Activated naive CD4-positive, alpha-beta T cell treated with anti-CD3 and anti-CD28 coated beads, Interleukin-2, amount 10 ng/mL, durations not matched to agents 7 days and 5 days (primary cell): ENCODE measurements around the gene PRSS57.
"Not testable (repeated sequence)": the region's sequence is repeated elsewhere in the genome, so short reads cannot be mapped to it uniquely, and the experiment has no call there.

Experiments
- CTCF ChIA-PET: fragments of 350-600 bp; sonication (Branson Sonifier 250); formaldehyde crosslinking; loops from one replicate; lab custom pipeline; 2021; ENCODE audit warnings: antibody characterized with exemption; lab: Charles Lee
- DNase-seq: peaks from one replicate; pipeline ENCODE4 v3.0.0-alpha.2; 2020
- H3K27ac Mint-ChIP-seq: one replicate; pipeline ENCODE4 v1.8.0; 2021; ENCODE audit warnings: mild to moderate bottlenecking, moderate library complexity, mixed read lengths
- H3K27me3 Mint-ChIP-seq: one replicate; pipeline ENCODE4 v1.8.0; 2021; ENCODE audit warnings: mild to moderate bottlenecking, mixed read lengths
- H3K36me3 Mint-ChIP-seq: one replicate; pipeline ENCODE4 v1.8.0; 2021; ENCODE audit warnings: mixed read lengths
- H3K4me1 Mint-ChIP-seq: one replicate; pipeline ENCODE4 v1.8.0; 2021; ENCODE audit warnings: mixed read lengths
- H3K4me3 Mint-ChIP-seq: one replicate; pipeline ENCODE4 v1.8.0; 2021; ENCODE audit warnings: mild to moderate bottlenecking, moderate library complexity, mixed read lengths
- H3K9me3 Mint-ChIP-seq: one replicate; pipeline ENCODE4 v1.8.0; 2021; ENCODE audit warnings: mixed read lengths

Gene PRSS57

GRCh38 chr19:711254-711653 is 16.0 kb upstream of the PRSS57 start:
- Mint-ChIP-seq H3K9me3 (peaks cover 8% of the 10 kb centered on the region), H3K27me3 (peaks cover 66% of the 10 kb centered on the region), H3K27ac (no peak overlapping the region), H3K4me3 (no peak overlapping the region), H3K36me3 (no peaks in the 10 kb centered on the region), H3K4me1 (no peaks in the 10 kb centered on the region)
- no peak for DNase-seq
- CTCF ChIA-PET = no interaction called here

GRCh38 chr19:710767-711166 is 15.5 kb upstream of the PRSS57 start:
- Mint-ChIP-seq H3K9me3 (peaks cover 6% of the 10 kb centered on the region), H3K4me1 (no peaks in the 10 kb centered on the region), H3K27me3 (peaks cover 67% of the 10 kb centered on the region), H3K27ac (no peak overlapping the region), H3K36me3 (no peaks in the 10 kb centered on the region), H3K4me3 (no peak overlapping the region)
- CTCF ChIA-PET = no interaction called here
- no peak for DNase-seq

- Mint-ChIP-seq H3K9me3 (no peaks in the 10 kb centered on the region), H3K36me3 (no peaks in the 10 kb centered on the region), H3K27me3 (peaks cover 66% of the 10 kb centered on the region), H3K4me3 (no peak overlapping the region), H3K4me1 (no peaks in the 10 kb centered on the region), H3K27ac (no peak overlapping the region)
- CTCF ChIA-PET = no interaction called here
- no peak for DNase-seq
Observed at GRCh38 chr19:709965-710571, 14.8 kb upstream of the PRSS57 start.

GRCh38 chr19:709196-709964 is 14.1 kb upstream of the PRSS57 start:
- H3K27me3 Mint-ChIP-seq = peaks cover 73% of the 10 kb centered on the region
- H3K4me3 Mint-ChIP-seq = no peak overlapping the region
- no peaks in the 10 kb centered on the region for H3K9me3 Mint-ChIP-seq
- CTCF ChIA-PET = no interaction called here
- peaks cover under 1% of the 10 kb centered on the region for H3K4me1 Mint-ChIP-seq
- no peaks in the 10 kb centered on the region for H3K36me3 Mint-ChIP-seq
- H3K27ac Mint-ChIP-seq = no peak overlapping the region
- no peak for DNase-seq

GRCh38 chr19:708154-709143 is 13.2 kb upstream of the PRSS57 start, which contains the start of gene PALM:
Gene PALM, plus strand, starts transcription at chr19:708935. Its CDS starts 212 bp downstream, at chr19:709147.
- Mint-ChIP-seq H3K9me3 (no peaks in the 10 kb centered on the region), H3K36me3 (no peaks in the 10 kb centered on the region), H3K27ac (no peak within 1 kb of the TSS), H3K4me3 (no peak within 1 kb of the TSS), H3K4me1 (peaks cover 7% of the 10 kb centered on the region), H3K27me3 (peaks cover 81% of the 10 kb centered on the region)
- no peak for DNase-seq
- CTCF ChIA-PET = interaction anchor here (0.9 to 1.6 kb wide), 2 partner anchors 15 to 26 kb away, joined by 3 read pairs; no protein-coding TSS in a partner anchor

- no peak overlapping the region for H3K27ac Mint-ChIP-seq
- H3K4me3 Mint-ChIP-seq = no peak overlapping the region
- CTCF ChIA-PET = no interaction called here
- no peaks in the 10 kb centered on the region for H3K9me3 Mint-ChIP-seq
- peaks cover 57% of the 10 kb centered on the region for H3K27me3 Mint-ChIP-seq
- peaks cover 13% of the 10 kb centered on the region for H3K4me1 Mint-ChIP-seq
- no peaks in the 10 kb centered on the region for H3K36me3 Mint-ChIP-seq
- no peak for DNase-seq
Observed at GRCh38 chr19:704447-704741, 9.1 kb upstream of the PRSS57 start.

GRCh38 chr19:703651-704446 is 8.6 kb upstream of the PRSS57 start:
- Mint-ChIP-seq H3K27me3 (peaks cover 61% of the 10 kb centered on the region), H3K4me1 (peaks cover 13% of the 10 kb centered on the region), H3K36me3 (no peaks in the 10 kb centered on the region), H3K27ac (no peak overlapping the region), H3K9me3 (no peaks in the 10 kb centered on the region), H3K4me3 (no peak overlapping the region)
- DNase-seq = peak; percentile 70
- CTCF ChIA-PET = interaction anchor here (0.7 kb wide), 1 partner anchor 117 kb away, joined by 3 read pairs; no protein-coding TSS in a partner anchor

- no peak overlapping the region for H3K27ac Mint-ChIP-seq
- no peaks in the 10 kb centered on the region for H3K9me3 Mint-ChIP-seq
- CTCF ChIA-PET = no interaction called here
- DNase-seq = no peak
- H3K27me3 Mint-ChIP-seq = peaks cover 61% of the 10 kb centered on the region
- peaks cover 13% of the 10 kb centered on the region for H3K4me1 Mint-ChIP-seq
- no peak overlapping the region for H3K4me3 Mint-ChIP-seq
- no peaks in the 10 kb centered on the region for H3K36me3 Mint-ChIP-seq
Observed at GRCh38 chr19:703329-703650, 8.0 kb upstream of the PRSS57 start.

- H3K36me3 Mint-ChIP-seq, H3K4me3 Mint-ChIP-seq, DNase-seq, H3K9me3 Mint-ChIP-seq, CTCF ChIA-PET, H3K27ac Mint-ChIP-seq: not testable (repeated sequence)
- Mint-ChIP-seq H3K27me3 (peaks cover 61% of the 10 kb centered on the region), H3K4me1 (peaks cover 13% of the 10 kb centered on the region)
Observed at GRCh38 chr19:702847-703246, 7.6 kb upstream of the PRSS57 start.

- H3K27ac Mint-ChIP-seq, H3K9me3 Mint-ChIP-seq, DNase-seq, H3K36me3 Mint-ChIP-seq, H3K4me3 Mint-ChIP-seq, CTCF ChIA-PET: not testable (repeated sequence)
- peaks cover 55% of the 10 kb centered on the region for H3K27me3 Mint-ChIP-seq
- peaks cover 13% of the 10 kb centered on the region for H3K4me1 Mint-ChIP-seq
Observed at GRCh38 chr19:699885-700284, 4.6 kb upstream of the PRSS57 start.

- CTCF ChIA-PET = interaction anchor here (0.6 to 1.0 kb wide), 2 partner anchors 19 to 39 kb away, joined by 3 read pairs; no protein-coding TSS in a partner anchor
- H3K36me3 Mint-ChIP-seq, H3K4me1 Mint-ChIP-seq, H3K9me3 Mint-ChIP-seq, DNase-seq, H3K27ac Mint-ChIP-seq, H3K4me3 Mint-ChIP-seq: not testable (repeated sequence)
- H3K27me3 Mint-ChIP-seq = peaks cover 56% of the 10 kb centered on the region
Observed at GRCh38 chr19:698529-698928, 3.3 kb upstream of the PRSS57 start.

- CTCF ChIA-PET = no interaction called here
Observed at GRCh38 chr19:694481-695351, 536 bp downstream of the PRSS57 start.

GRCh38 chr19:690203-690602 is 5.0 kb downstream of the PRSS57 start:
- Mint-ChIP-seq H3K4me1 (no peaks in the 10 kb centered on the region), H3K4me3 (no peak overlapping the region), H3K36me3 (no peaks in the 10 kb centered on the region), H3K9me3 (no peaks in the 10 kb centered on the region), H3K27ac (no peak overlapping the region), H3K27me3 (peaks cover 22% of the 10 kb centered on the region)
- CTCF ChIA-PET = no interaction called here
- DNase-seq = no peak

More at GRCh38 chr19:694481-695351, 536 bp downstream of the PRSS57 start:
- H3K27ac Mint-ChIP-seq = no peak overlapping the region
- peaks cover 52% of the 10 kb centered on the region for H3K27me3 Mint-ChIP-seq
- H3K4me1 Mint-ChIP-seq = no peaks in the 10 kb centered on the region
- DNase-seq = no peak
- no peak overlapping the region for H3K4me3 Mint-ChIP-seq
- no peaks in the 10 kb centered on the region for H3K36me3 Mint-ChIP-seq
- no peaks in the 10 kb centered on the region for H3K9me3 Mint-ChIP-seq
